WTC11 (cell line): ENCODE data around the gene TRIOBP. TPM values are rescaled to one million over a fixed set of nuclear protein-coding genes. Genes with fewer than 3 reads are reported as not detected.

Experiments used
- ATAC-seq: fragments of 200-7000 bp; cut with Tn5 transposase; 2 replicates; pipeline ENCODE4 v1.10.0; 2021; ENCODE audit warnings: mild to moderate bottlenecking, moderate library complexity
- CTCF ChIA-PET: fragments of 300-600 bp; sonication (Branson Sonifier 250); formaldehyde crosslinking; loops from one replicate; lab custom pipeline; 2021; ENCODE audit warnings: antibody characterized with exemption; lab: Charles Lee
- POLR2A ChIA-PET: fragments of 350-600 bp; sonication (Branson Sonifier 250); formaldehyde crosslinking; loops from one replicate; lab custom pipeline; 2021; ENCODE audit warnings: antibody characterized with exemption; lab: Charles Lee
- DNase-seq: peaks from one replicate; pipeline ENCODE4 v3.0.0; 2021; ENCODE audit warnings: low spot score
- H3K27ac Mint-ChIP-seq: 2 replicates; pipeline ENCODE4 v1.8.0; 2021; ENCODE audit warnings: mixed read lengths
- H3K27me3 Mint-ChIP-seq: 2 replicates; pipeline ENCODE4 v1.8.0; 2021; ENCODE audit warnings: low read depth, mild to moderate bottlenecking, moderate library complexity, mixed read lengths
- H3K36me3 Mint-ChIP-seq: 2 replicates; pipeline ENCODE4 v1.8.0; 2021; ENCODE audit warnings: mixed read lengths
- H3K4me1 Mint-ChIP-seq: 2 replicates; pipeline ENCODE4 v1.8.0; 2022; ENCODE audit warnings: mixed read lengths
- H3K4me3 Mint-ChIP-seq: 2 replicates; pipeline ENCODE4 v1.8.0; 2021; ENCODE audit warnings: mild to moderate bottlenecking, moderate library complexity, mixed read lengths
- H3K9me3 Mint-ChIP-seq: 2 replicates; pipeline ENCODE4 v1.8.0; 2021; ENCODE audit warnings: mixed read lengths
- ATF1 ChIP-seq: sonication (generic); formaldehyde crosslinking; IDR thresholded peaks from 2 replicates; pipeline ENCODE4 v1.8.1; 2023; ENCODE audit warnings: mild to moderate bottlenecking, moderate library complexity, missing genetic modification reagents
- CDX4 ChIP-seq: fragments of 250-450 bp; sonication (Bioruptor Pico); IDR thresholded peaks from 2 replicates; pipeline ENCODE4 v1.9.0; 2021; ENCODE audit warnings: moderate library complexity, mild to moderate bottlenecking, inconsistent platforms, borderline replicate concordance
- CREB1 ChIP-seq: sonication (generic); formaldehyde crosslinking; IDR thresholded peaks from 2 replicates; pipeline ENCODE4 v1.8.0; 2023; ENCODE audit warnings: mild to moderate bottlenecking, missing genetic modification reagents
- CREM ChIP-seq: sonication (generic); formaldehyde crosslinking; IDR thresholded peaks from 2 replicates; pipeline ENCODE4 v1.8.1; 2022; ENCODE audit warnings: mild to moderate bottlenecking, missing genetic modification reagents, moderate library complexity
- CTCF ChIP-seq: fragments of 200-600 bp; IDR thresholded peaks from 2 replicates; pipeline ENCODE4 v1.8.0; 2022; ENCODE audit warnings: antibody characterized with exemption
- IRF1 ChIP-seq: sonication (generic); formaldehyde crosslinking; IDR thresholded peaks from 2 replicates; pipeline ENCODE4 v1.8.0; 2023; ENCODE audit warnings: missing genetic modification reagents
- NFYB ChIP-seq: sonication (generic); formaldehyde crosslinking; conservative IDR thresholded peaks from 2 replicates; pipeline ENCODE4 v1.8.0; 2022; ENCODE audit warnings: low read depth, missing genetic modification reagents
- OVOL2 ChIP-seq: fragments of 250-450 bp; sonication (Bioruptor Pico); IDR thresholded peaks from 2 replicates; pipeline ENCODE4 v1.9.0; 2021; ENCODE audit warnings: mild to moderate bottlenecking, borderline replicate concordance
- RELA ChIP-seq: sonication (generic); formaldehyde crosslinking; IDR thresholded peaks from 2 replicates; pipeline ENCODE4 v1.8.1; 2022; ENCODE audit warnings: missing genetic modification reagents, mild to moderate bottlenecking, borderline replicate concordance
- TEAD4 ChIP-seq: sonication (generic); formaldehyde crosslinking; IDR thresholded peaks from 2 replicates; pipeline ENCODE4 v1.8.0; 2022; ENCODE audit warnings: mild to moderate bottlenecking, missing genetic modification reagents
- TP53 ChIP-seq: sonication (generic); formaldehyde crosslinking; IDR thresholded peaks from 2 replicates; pipeline ENCODE4 v1.8.1; 2023; ENCODE audit warnings: mild to moderate bottlenecking, missing genetic modification reagents
- USF2 ChIP-seq: sonication (generic); formaldehyde crosslinking; IDR thresholded peaks from 2 replicates; pipeline ENCODE4 v1.8.1; 2023; ENCODE audit warnings: mild to moderate bottlenecking, missing genetic modification reagents, moderate library complexity
- ZNF263 ChIP-seq: sonication (generic); formaldehyde crosslinking; IDR thresholded peaks from 2 replicates; pipeline ENCODE4 v1.8.1; 2022; ENCODE audit warnings: low read depth, mild to moderate bottlenecking, moderate library complexity, missing genetic modification reagents
- ZNF532 ChIP-seq: fragments of 250-450 bp; sonication (Bioruptor Pico); IDR thresholded peaks from 2 replicates; pipeline ENCODE4 v1.9.0; 2021; ENCODE audit warnings: mild to moderate bottlenecking, borderline replicate concordance
- ZNF671 ChIP-seq: fragments of 250-450 bp; sonication (Bioruptor Pico); IDR thresholded peaks from 2 replicates; pipeline ENCODE4 v1.8.0; 2021; ENCODE audit warnings: mild to moderate bottlenecking
- total RNA-seq: library from RNA; stranded (reverse); gene quantifications from 3 replicates; pipeline ENCODE4 v1.2.3, GENCODE V29; 2021
- TF ChIP-seq, protein P1 (sequence below): fragments of 250-450 bp; sonication (Bioruptor Pico); IDR thresholded peaks from 2 replicates; pipeline ENCODE4 v2.1.2; 2022; ENCODE audit warnings: mild to moderate bottlenecking, moderate library complexity
- TF ChIP-seq, protein P2 (sequence below): fragments of 250-450 bp; sonication (Bioruptor Pico); IDR thresholded peaks from 2 replicates; pipeline ENCODE4 v1.9.0; 2021; ENCODE audit warnings: mild to moderate bottlenecking

TRIOBP gene
- total RNA-seq, 1 experiment from 2014 or later, result 54.0 TPM

GRCh38 chr22:37674951-37675929 is 21.6 kb upstream of the TRIOBP start, which contains the start of gene LGALS1 (continued):
- TF ChIP-seq USF2 (CRISPR knock-in tag), result no peak
- no peak for TF ChIP-seq ATF1 (CRISPR knock-in tag)
- TF ChIP-seq, protein P1, sequence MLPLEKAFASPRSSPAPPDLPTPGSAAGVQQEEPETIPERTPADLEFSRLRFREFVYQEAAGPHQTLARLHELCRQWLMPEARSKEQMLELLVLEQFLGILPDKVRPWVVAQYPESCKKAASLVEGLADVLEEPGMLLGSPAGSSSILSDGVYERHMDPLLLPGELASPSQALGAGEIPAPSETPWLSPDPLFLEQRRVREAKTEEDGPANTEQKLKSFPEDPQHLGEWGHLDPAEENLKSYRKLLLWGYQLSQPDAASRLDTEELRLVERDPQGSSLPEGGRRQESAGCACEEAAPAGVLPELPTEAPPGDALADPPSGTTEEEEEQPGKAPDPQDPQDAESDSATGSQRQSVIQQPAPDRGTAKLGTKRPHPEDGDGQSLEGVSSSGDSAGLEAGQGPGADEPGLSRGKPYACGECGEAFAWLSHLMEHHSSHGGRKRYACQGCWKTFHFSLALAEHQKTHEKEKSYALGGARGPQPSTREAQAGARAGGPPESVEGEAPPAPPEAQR (CRISPR knock-in tag), result no peak
- TF ChIP-seq IRF1 (CRISPR knock-in tag), result no peak
- TF ChIP-seq NFYB (CRISPR knock-in tag), result peak; percentile 49; the same call in 1 of the 2 replicates
- no peak for TF ChIP-seq CREM (CRISPR knock-in tag)
- TF ChIP-seq ZNF263, result 0 out of 2 replicates have a peak, but pooled peaks have one; percentile 50

- Mint-ChIP-seq H3K27ac (peak overlapping the region; percentile 25; the same call in 1 of the 2 replicates), H3K4me1 (peaks cover 13% of the 10 kb centered on the region), H3K27me3 (peaks cover 19% of the 10 kb centered on the region), H3K4me3 (peak overlapping the region; percentile 72), H3K9me3 (no peaks in the 10 kb centered on the region), H3K36me3 (no peaks in the 10 kb centered on the region)
- no peak for ATAC-seq
- ChIA-PET CTCF (interaction anchor here (0.9 to 6.8 kb wide), 7 partner anchors 10 to 142 kb away, joined by 3 to 51 read pairs (median 7); partner anchors contain the start of genes GGA1 and NOL12), POLR2A (interaction anchor here (1.0 to 1.5 kb wide), 5 partner anchors 8 to 128 kb away, joined by 3 to 5 read pairs (median 3); partner anchors contain the start of gene GGA1)
- DNase-seq, result no peak
- no peak for TF ChIP-seq IRF1 (CRISPR knock-in tag)
- TF ChIP-seq ZNF263, result no peak
- no peak for TF ChIP-seq RELA (CRISPR knock-in tag)
- no peak for TF ChIP-seq ZNF671 (CRISPR knock-in tag)
- no peak for TF ChIP-seq CREB1 (CRISPR knock-in tag)
- TF ChIP-seq TEAD4, result no peak
- TF ChIP-seq, protein P2, sequence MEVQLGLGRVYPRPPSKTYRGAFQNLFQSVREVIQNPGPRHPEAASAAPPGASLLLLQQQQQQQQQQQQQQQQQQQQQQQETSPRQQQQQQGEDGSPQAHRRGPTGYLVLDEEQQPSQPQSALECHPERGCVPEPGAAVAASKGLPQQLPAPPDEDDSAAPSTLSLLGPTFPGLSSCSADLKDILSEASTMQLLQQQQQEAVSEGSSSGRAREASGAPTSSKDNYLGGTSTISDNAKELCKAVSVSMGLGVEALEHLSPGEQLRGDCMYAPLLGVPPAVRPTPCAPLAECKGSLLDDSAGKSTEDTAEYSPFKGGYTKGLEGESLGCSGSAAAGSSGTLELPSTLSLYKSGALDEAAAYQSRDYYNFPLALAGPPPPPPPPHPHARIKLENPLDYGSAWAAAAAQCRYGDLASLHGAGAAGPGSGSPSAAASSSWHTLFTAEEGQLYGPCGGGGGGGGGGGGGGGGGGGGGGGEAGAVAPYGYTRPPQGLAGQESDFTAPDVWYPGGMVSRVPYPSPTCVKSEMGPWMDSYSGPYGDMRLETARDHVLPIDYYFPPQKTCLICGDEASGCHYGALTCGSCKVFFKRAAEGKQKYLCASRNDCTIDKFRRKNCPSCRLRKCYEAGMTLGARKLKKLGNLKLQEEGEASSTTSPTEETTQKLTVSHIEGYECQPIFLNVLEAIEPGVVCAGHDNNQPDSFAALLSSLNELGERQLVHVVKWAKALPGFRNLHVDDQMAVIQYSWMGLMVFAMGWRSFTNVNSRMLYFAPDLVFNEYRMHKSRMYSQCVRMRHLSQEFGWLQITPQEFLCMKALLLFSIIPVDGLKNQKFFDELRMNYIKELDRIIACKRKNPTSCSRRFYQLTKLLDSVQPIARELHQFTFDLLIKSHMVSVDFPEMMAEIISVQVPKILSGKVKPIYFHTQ, result no peak
- TF ChIP-seq ZNF532 (CRISPR knock-in tag), result no peak
- no peak for TF ChIP-seq TP53
- TF ChIP-seq OVOL2, result no peak
- no peak for TF ChIP-seq CDX4 (CRISPR knock-in tag)
- no peak for TF ChIP-seq CTCF
- no peak for TF ChIP-seq CREM (CRISPR knock-in tag)
Measured at GRCh38 chr22:37675930-37676735, 20.7 kb upstream of the TRIOBP start.
